Activated naive CD4-positive, alpha-beta T cell (primary cell): Measurements from ENCODE around the gene TBC1D3D.
"Not testable (repeated sequence)": the region's sequence is repeated elsewhere in the genome, so short reads cannot be mapped to it uniquely, and the experiment has no call there.

Experiments
- DNase-seq, 4 experiments: peaks; one replicate each; lab custom pipeline; 2025; lab: John Stamatoyannopoulos, UW

Gene TBC1D3D

GRCh38 chr17:38003676-38004075, at the start of gene TBC1D3D:
TSS of gene TBC1D3D (plus strand) at chr17:38003976. CDS start at chr17:38005561, 1,585 bp downstream.
- not testable (repeated sequence) for DNase-seq

GRCh38 chr17:37988960-37989359, 14.8 kb upstream of the TBC1D3D start, which contains the start of gene TBC1D3L:
TSS of gene TBC1D3L (minus strand) at chr17:37989060. CDS start at chr17:37987520, 1,540 bp downstream.
- not testable (repeated sequence) for DNase-seq
